Natural killer cell (primary cell): ENCODE measurements around the gene MICALL2. TPM values are rescaled to one million over a fixed set of nuclear protein-coding genes. Genes with fewer than 3 reads are reported as not detected.

Source experiments
- ATAC-seq, 3 donors: fragments of 150-1000 bp in 2 of 3; fragments of 200-7000 bp in 1 of 3; cut with Tn5 transposase; 1 replicate in 1 of 3; 2 replicates in 2 of 3; pipeline ENCODE4 v1.10.0; 2021; ENCODE audit warnings: mild to moderate bottlenecking in 2 of 3, moderate library complexity in 2 of 3
- DNase-seq, 2 donors: peaks; one replicate each; pipeline versions ENCODE4 v3.0.0 to v3.0.0-alpha.2; 2013 to 2021; ENCODE audit warnings: mixed read lengths in 1 of 2
- H3K27ac ChIP-seq: one replicate; pipeline ENCODE4 v1.5.1; 2013; ENCODE audit warnings: mild to moderate bottlenecking, low read length
- H3K27me3 ChIP-seq: one replicate; pipeline ENCODE4 v1.6.1; 2013; ENCODE audit warnings: low read length; ENCODE audit not compliant: control insufficient read depth, insufficient read depth
- H3K36me3 ChIP-seq: one replicate; pipeline ENCODE4 v1.6.1; 2013; ENCODE audit warnings: low read length; ENCODE audit not compliant: control insufficient read depth, insufficient read depth
- H3K4me1 ChIP-seq: one replicate; pipeline ENCODE4 v1.6.1; 2013; ENCODE audit warnings: low read length; ENCODE audit not compliant: control insufficient read depth, insufficient read depth
- H3K4me3 ChIP-seq: one replicate; pipeline ENCODE4 v1.5.1; 2013; ENCODE audit warnings: low read length
- H3K9me3 ChIP-seq: one replicate; pipeline ENCODE4 v1.6.1; 2013; ENCODE audit warnings: low read length; ENCODE audit not compliant: control insufficient read depth, insufficient read depth
- H3K27ac Mint-ChIP-seq, 2 donors: one replicate each; pipeline ENCODE4 v1.8.0; 2022; ENCODE audit warnings: mild to moderate bottlenecking in 2 of 2, mixed read lengths in 2 of 2, moderate library complexity in 1 of 2
- H3K27me3 Mint-ChIP-seq, 2 donors: one replicate each; pipeline ENCODE4 v1.8.0; 2022; ENCODE audit warnings: low read depth in 2 of 2, mixed read lengths in 2 of 2
- H3K36me3 Mint-ChIP-seq: one replicate; pipeline ENCODE4 v1.8.0; 2022; ENCODE audit warnings: mixed read lengths
- H3K4me1 Mint-ChIP-seq, 2 donors: one replicate each; pipeline ENCODE4 v1.8.0; 2022; ENCODE audit warnings: mixed read lengths in 2 of 2
- H3K4me3 Mint-ChIP-seq: one replicate; pipeline ENCODE4 v1.8.0; 2022; ENCODE audit warnings: mild to moderate bottlenecking, moderate library complexity, mixed read lengths
- H3K9me3 Mint-ChIP-seq, 2 donors: one replicate each; pipeline ENCODE4 v1.8.0; 2022; ENCODE audit warnings: mixed read lengths in 2 of 2
- WGBS: methylation state at CpG from one replicate; pipeline ENCODE4 v1.1.7; 2013; ENCODE audit warnings: missing lambda C conversion rate; ENCODE audit not compliant: insufficient coverage; 5-methylcytosine and 5-hydroxymethylcytosine counted together
- intact Hi-C: fragments of 100-400 bp; cut with micrococcal nuclease; formaldehyde crosslinking; loops from one replicate; pipeline ENCODE4 v1.14.2; 2022
- total RNA-seq, 4 donors: library from RNA; stranded (reverse); fragments of 120-200 nt in 1 of 4; gene quantifications; one replicate each; pipeline versions ENCODE4 v1.2.3 to v1.2.4, GENCODE V29; 2013 to 2022
- TF ChIP-seq, protein P1 (sequence below): fragments of 200-600 bp; IDR thresholded peaks from one replicate; pipeline ENCODE4 v1.8.0; 2022; ENCODE audit warnings: antibody characterized with exemption

Gene MICALL2
- total RNA-seq, 3 donors from 2014 or later (not counting 1 experiment from before 2014, with no cell fraction given), result 2.5 to 4.4 (median 2.8) TPM

GRCh38 chr7:1388021-1388702 is 71.1 kb downstream of the MICALL2 start:
- intact Hi-C loops, result no loop called here
- no peak for DNase-seq

DNA sequence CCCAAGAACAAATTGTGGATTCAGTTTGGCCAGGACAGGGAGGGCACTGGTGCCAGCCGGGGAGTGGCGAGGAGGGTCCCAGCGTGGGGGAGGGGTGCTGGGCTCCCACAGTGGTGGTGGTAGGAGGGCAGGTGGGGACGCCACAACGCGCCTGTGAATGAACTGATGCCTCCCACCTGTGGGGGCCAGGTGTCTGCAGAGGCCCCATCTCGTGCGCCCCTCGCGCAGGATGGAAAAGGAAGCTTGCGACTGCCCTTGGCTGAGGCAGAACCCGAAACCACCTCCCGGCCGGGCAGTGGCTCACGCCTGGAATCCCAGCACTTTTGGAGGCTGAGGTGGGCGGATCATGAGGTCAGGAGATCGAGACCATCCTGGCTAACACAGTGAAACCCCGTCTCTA is 72.0 kb downstream of the MICALL2 start:
- TF ChIP-seq, protein P1, sequence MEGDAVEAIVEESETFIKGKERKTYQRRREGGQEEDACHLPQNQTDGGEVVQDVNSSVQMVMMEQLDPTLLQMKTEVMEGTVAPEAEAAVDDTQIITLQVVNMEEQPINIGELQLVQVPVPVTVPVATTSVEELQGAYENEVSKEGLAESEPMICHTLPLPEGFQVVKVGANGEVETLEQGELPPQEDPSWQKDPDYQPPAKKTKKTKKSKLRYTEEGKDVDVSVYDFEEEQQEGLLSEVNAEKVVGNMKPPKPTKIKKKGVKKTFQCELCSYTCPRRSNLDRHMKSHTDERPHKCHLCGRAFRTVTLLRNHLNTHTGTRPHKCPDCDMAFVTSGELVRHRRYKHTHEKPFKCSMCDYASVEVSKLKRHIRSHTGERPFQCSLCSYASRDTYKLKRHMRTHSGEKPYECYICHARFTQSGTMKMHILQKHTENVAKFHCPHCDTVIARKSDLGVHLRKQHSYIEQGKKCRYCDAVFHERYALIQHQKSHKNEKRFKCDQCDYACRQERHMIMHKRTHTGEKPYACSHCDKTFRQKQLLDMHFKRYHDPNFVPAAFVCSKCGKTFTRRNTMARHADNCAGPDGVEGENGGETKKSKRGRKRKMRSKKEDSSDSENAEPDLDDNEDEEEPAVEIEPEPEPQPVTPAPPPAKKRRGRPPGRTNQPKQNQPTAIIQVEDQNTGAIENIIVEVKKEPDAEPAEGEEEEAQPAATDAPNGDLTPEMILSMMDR, result no peak
- no peak overlapping the region for H3K27ac Mint-ChIP-seq
- H3K4me3 ChIP-seq, result no peak overlapping the region
- H3K9me3 Mint-ChIP-seq, result peaks cover 3 to 5% of the 10 kb centered on the region in 2 donors
- H3K27ac ChIP-seq, result no peak overlapping the region
- no peaks in the 10 kb centered on the region for H3K4me1 ChIP-seq
- H3K4me3 Mint-ChIP-seq, result no peak overlapping the region
- no peaks in the 10 kb centered on the region for H3K27me3 ChIP-seq
- DNase-seq (no peak), ATAC-seq (no peak)
- H3K36me3 Mint-ChIP-seq, result no peaks in the 10 kb centered on the region
- no peaks in the 10 kb centered on the region for H3K36me3 ChIP-seq
- no peaks in the 10 kb centered on the region for H3K9me3 ChIP-seq
- intact Hi-C loops, result no loop called here
- H3K27me3 Mint-ChIP-seq, result peaks cover 0 to 22% of the 10 kb centered on the region in 2 donors
- no peaks in the 10 kb centered on the region for H3K4me1 Mint-ChIP-seq
- 80% methylated on average over 16 of the region's 18 CpGs for WGBS

More at GRCh38 chr7:1388021-1388702, 71.1 kb downstream of the MICALL2 start:
- H3K36me3 Mint-ChIP-seq, result no peaks in the 10 kb centered on the region
- Histone ChIP-seq H3K4me1 (no peaks in the 10 kb centered on the region), H3K36me3 (no peaks in the 10 kb centered on the region), H3K4me3 (no peak overlapping the region), H3K9me3 (no peaks in the 10 kb centered on the region), H3K27ac (no peak overlapping the region), H3K27me3 (no peaks in the 10 kb centered on the region)
- H3K4me1 Mint-ChIP-seq, result no peaks in the 10 kb centered on the region
- no peak overlapping the region for H3K27ac Mint-ChIP-seq
- peaks cover 0 to 22% of the 10 kb centered on the region in 2 donors for H3K27me3 Mint-ChIP-seq
- H3K4me3 Mint-ChIP-seq, result no peak overlapping the region
- ATAC-seq, result no peak
- TF ChIP-seq, protein P1, result no peak
- 86% methylated on average over 19 of the region's 19 CpGs for WGBS
- peaks cover 3 to 5% of the 10 kb centered on the region in 2 donors for H3K9me3 Mint-ChIP-seq

DNA sequence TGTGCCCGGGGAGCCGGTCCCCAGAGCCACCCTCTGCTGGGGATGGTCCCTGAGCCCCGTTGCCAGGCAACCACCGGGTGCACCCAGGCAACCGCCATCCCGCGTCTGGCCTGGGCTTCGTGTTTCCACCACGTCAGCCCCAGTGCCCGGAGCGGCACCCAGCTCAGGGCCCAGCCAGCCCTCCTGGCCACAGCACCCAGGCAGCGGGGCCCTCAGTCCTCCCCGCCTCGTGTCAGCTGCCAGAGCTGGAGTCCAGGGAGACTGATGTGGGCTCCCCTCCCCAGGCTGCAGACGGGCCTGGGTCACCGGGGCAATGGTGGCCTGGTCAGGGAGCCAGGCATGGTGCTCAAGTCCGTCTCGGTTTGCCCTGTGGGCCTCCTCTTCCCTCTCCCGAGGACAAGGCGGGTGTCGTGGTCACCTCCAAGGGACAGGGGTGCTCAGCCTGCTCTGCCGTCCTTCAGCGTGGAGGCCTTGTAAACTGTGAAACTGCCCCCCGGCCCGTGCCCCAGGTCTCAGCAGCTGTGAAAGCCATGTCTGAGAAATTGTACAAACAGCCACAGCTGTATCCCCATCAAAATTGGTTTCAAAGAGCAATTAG is 72.5 kb downstream of the MICALL2 start:
- Mint-ChIP-seq H3K9me3 (peaks cover 3 to 5% of the 10 kb centered on the region in 2 donors), H3K27me3 (peaks cover 0 to 22% of the 10 kb centered on the region in 2 donors), H3K27ac (no peak overlapping the region), H3K4me1 (no peaks in the 10 kb centered on the region), H3K36me3 (no peaks in the 10 kb centered on the region), H3K4me3 (no peak overlapping the region)
- Histone ChIP-seq H3K9me3 (no peaks in the 10 kb centered on the region), H3K27ac (no peak overlapping the region), H3K36me3 (no peaks in the 10 kb centered on the region), H3K4me3 (no peak overlapping the region), H3K27me3 (no peaks in the 10 kb centered on the region), H3K4me1 (no peaks in the 10 kb centered on the region)
- TF ChIP-seq, protein P1, result no peak
- DNase-seq (no peak), ATAC-seq (no peak)
- whole genome bisulfite sequencing, result 65% methylated on average over 25 of the region's 25 CpGs
- intact Hi-C loops, result no loop called here
